Transverse colon (tissue), 4 donors: ENCODE measurements around the gene GMFB. TPM values are rescaled to one million over a fixed set of nuclear protein-coding genes. Genes with fewer than 3 reads are reported as not detected.
A peak's percentile ranks its signal among the peaks of the same experiment; 100 is the strongest.

Experiments used
- DNase-seq: peaks from one replicate; pipeline ENCODE4 v3.0.0-alpha.2; 2019
- H3K27ac ChIP-seq, 4 donors: fragments of 200-600 bp; sonication (generic); 2 replicates each; pipeline ENCODE4 v1.5.1; 2016 to 2018; ENCODE audit warnings: inconsistent platforms in 4 of 4
- H3K27me3 ChIP-seq: fragments of 200-600 bp; sonication (generic); 2 replicates; pipeline ENCODE4 v1.5.1; 2017; ENCODE audit warnings: inconsistent platforms
- H3K36me3 ChIP-seq, 4 donors: fragments of 200-600 bp; sonication (generic); 2 replicates each; pipeline ENCODE4 v1.5.1; 2017 to 2019; ENCODE audit warnings: inconsistent platforms in 4 of 4
- H3K4me1 ChIP-seq, 4 donors: fragments of 200-600 bp; sonication (generic); 2 replicates each; pipeline ENCODE4 v1.5.1; 2017 to 2020; ENCODE audit warnings: inconsistent platforms in 4 of 4
- H3K4me3 ChIP-seq, 4 donors: fragments of 200-600 bp; sonication (generic); 1 replicate in 1 of 4; 2 replicates in 3 of 4; pipeline versions ENCODE4 v1.5.1 to v1.6.1; 2017 to 2019; ENCODE audit warnings: inconsistent platforms in 4 of 4
- H3K9me3 ChIP-seq, 2 donors: fragments of 200-600 bp; sonication (generic); 2 replicates each; pipeline ENCODE4 v1.5.1; 2017 to 2019; ENCODE audit warnings: inconsistent platforms in 2 of 2
- CTCF ChIP-seq, 5 experiments: fragments of 200-600 bp in 3 of 5; fragments of 450-650 bp in 2 of 5; sonication (generic) in 3 of 5; IDR thresholded peaks; 1 replicate in 2 of 5; 2 replicates in 3 of 5; pipeline ENCODE4 v1.5.1; 2016 to 2017; ENCODE audit warnings: antibody characterized with exemption in 5 of 5, inconsistent platforms in 3 of 5, mild to moderate bottlenecking in 2 of 5, moderate library complexity in 1 of 5
- EP300 ChIP-seq: sonication (generic); formaldehyde crosslinking; IDR thresholded peaks from one replicate; pipeline ENCODE4 v1.6.1; 2017; ENCODE audit warnings: antibody characterized with exemption, low read depth
- POLR2A ChIP-seq: fragments of 450-650 bp; IDR thresholded peaks from one replicate; pipeline ENCODE4 v1.6.1; 2016; ENCODE audit warnings: antibody characterized with exemption, mild to moderate bottlenecking, moderate library complexity
- POLR2AphosphoS5 ChIP-seq, 3 donors: sonication (generic); formaldehyde crosslinking; IDR thresholded peaks; one replicate each; pipeline ENCODE4 v1.6.1; 2016; ENCODE audit warnings: antibody characterized with exemption in 3 of 3
- WGBS, 2 donors: methylation state at CpG; one replicate each; pipeline ENCODE4 v1.1.5; 2018; ENCODE audit warnings: low coverage in 1 of 2; 5-methylcytosine and 5-hydroxymethylcytosine counted together
- in situ Hi-C, 4 donors: fragments of 200-750 bp; cut with MboI; loops; one replicate each; pipeline versions ENCODE4 v1.15.0 to v1.15.1; 2017; ENCODE audit warnings: low sequenced_read_pairs in 3 of 4, low pct_ligation_motif_present in 1 of 4, low pct_unique_long_range_greater_than_20kb in 1 of 4
- intact Hi-C: fragments of 100-400 bp; cut with DNase I; formaldehyde crosslinking; loops from one replicate; pipeline ENCODE4 v1.15.1; 2023; ENCODE audit warnings: low total_unique reads
- total RNA-seq, 4 donors: library from RNA; depleted of rRNA; stranded (reverse); fragments of >200 nt; gene quantifications; one replicate each; pipeline ENCODE4 v1.1.0, GENCODE V29; 2016

Gene GMFB
- total RNA-seq, 4 donors from 2014 or later = 19.8 to 94.5 (median 67.4) TPM

DNA sequence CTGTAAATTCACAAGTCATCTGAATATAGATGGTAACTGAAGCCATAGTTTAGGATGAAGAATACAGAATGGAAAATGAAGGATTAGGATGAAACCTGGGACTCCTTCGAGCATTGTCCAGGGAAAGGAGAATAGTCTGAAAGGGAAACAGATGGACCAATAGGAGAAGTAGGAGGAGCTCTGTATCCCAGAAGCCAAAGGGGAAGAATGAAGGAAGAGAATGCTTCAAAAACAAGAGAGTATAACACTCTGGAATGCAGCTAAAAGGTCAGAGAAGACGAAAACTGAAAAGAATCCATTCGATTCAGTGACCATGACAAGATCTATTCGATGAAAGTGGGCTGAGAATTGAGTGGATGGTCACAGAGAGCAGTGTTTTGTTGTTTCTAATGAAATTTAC, 1.0 kb downstream of the GMFB start:
- Histone ChIP-seq H3K27ac (peak overlapping the region; percentile 97 to 99 (median 98)), H3K4me3 (peak overlapping the region in 3 of 4 donors; percentile 95 to 100 (median 96)), H3K9me3 (no peaks in the 10 kb centered on the region), H3K4me1 (peaks cover 11 to 72% (median 44%) of the 10 kb centered on the region in 4 donors), H3K36me3 (no peaks in the 10 kb centered on the region), H3K27me3 (no peaks in the 10 kb centered on the region)
- 31% methylated on average over 3 to 4 of the region's 4 CpGs for WGBS, 2 donors
- TF ChIP-seq EP300 (no peak), POLR2A (peak; percentile 10), POLR2AphosphoS5 (IDR thresholded peaks at IDR 0.05) (peak in 1 of 3 donors; percentile 28), CTCF (IDR thresholded peaks at IDR 0.05) (no peak)
- in situ Hi-C loops (no loop called here), intact Hi-C loops (no loop called here)
- DNase-seq = no peak

DNA sequence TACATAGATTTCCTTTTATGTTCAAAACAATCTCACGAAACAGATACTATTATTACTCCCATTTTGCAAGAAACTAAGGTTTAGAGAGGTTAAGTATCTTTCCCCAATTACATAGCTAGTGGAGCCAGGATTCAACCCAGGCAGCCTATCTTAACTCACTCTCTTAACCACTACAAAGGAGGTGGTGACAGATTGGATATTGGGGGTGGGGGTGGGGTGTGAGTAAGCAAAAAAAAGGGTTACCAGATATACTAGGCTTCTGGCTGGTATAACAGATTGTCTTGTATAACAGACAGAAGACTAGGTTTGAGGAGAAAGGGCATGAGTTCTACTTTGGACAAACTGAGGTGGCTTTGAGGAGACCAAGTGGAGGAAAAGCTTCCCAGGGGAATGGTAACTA, 2.1 kb downstream of the GMFB start:
- Histone ChIP-seq H3K4me1 (peaks cover 13 to 78% (median 44%) of the 10 kb centered on the region in 4 donors), H3K27ac (no peak overlapping the region), H3K4me3 (no peak overlapping the region), H3K36me3 (peaks cover 0 to 6% (median 0%) of the 10 kb centered on the region in 4 donors), H3K27me3 (no peaks in the 10 kb centered on the region), H3K9me3 (no peaks in the 10 kb centered on the region)
- TF ChIP-seq POLR2AphosphoS5 (IDR thresholded peaks at IDR 0.05) (no peak), EP300 (no peak), CTCF (IDR thresholded peaks at IDR 0.05) (no peak), POLR2A (no peak)
- no peak for DNase-seq
- in situ Hi-C loops (no loop called here), intact Hi-C loops (no loop called here)
- WGBS, 2 donors = 93 to 100% methylated on average over 1 of the region's 1 CpG

DNA sequence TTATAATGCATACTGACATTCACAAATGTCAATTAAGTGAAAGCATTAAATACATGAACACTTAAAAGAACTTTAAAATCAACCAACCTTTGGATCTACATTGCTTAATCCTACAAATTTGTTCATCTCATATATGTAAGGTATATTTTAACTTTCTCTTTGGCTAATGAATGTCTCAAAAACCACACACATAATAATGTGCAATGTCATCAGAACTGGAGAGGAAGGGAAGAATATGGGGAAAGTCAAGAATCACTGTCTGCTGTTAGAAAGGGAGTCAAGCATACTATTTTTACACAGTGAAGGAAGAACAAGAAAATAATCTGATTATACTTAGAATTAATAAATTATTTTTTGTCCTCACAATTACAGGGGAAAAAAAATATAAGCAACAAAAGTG, 4.9 kb downstream of the GMFB start:
- H3K36me3 ChIP-seq = peaks cover 0 to 6% (median 4%) of the 10 kb centered on the region in 4 donors
- no peak for DNase-seq
- H3K27ac ChIP-seq = peak overlapping the region in 3 of 4 donors; percentile 3 to 39 (median 7)
- no peaks in the 10 kb centered on the region for H3K27me3 ChIP-seq
- in situ Hi-C loops = no loop called here
- TF ChIP-seq CTCF (IDR thresholded peaks at IDR 0.05) = no peak
- TF ChIP-seq EP300 = no peak
- TF ChIP-seq POLR2A = no peak
- no peak for TF ChIP-seq POLR2AphosphoS5 (IDR thresholded peaks at IDR 0.05)
- H3K4me3 ChIP-seq = no peak overlapping the region
- no peaks in the 10 kb centered on the region for H3K9me3 ChIP-seq
- intact Hi-C loops = no loop called here
- peaks cover 13 to 61% (median 36%) of the 10 kb centered on the region in 4 donors for H3K4me1 ChIP-seq

DNA sequence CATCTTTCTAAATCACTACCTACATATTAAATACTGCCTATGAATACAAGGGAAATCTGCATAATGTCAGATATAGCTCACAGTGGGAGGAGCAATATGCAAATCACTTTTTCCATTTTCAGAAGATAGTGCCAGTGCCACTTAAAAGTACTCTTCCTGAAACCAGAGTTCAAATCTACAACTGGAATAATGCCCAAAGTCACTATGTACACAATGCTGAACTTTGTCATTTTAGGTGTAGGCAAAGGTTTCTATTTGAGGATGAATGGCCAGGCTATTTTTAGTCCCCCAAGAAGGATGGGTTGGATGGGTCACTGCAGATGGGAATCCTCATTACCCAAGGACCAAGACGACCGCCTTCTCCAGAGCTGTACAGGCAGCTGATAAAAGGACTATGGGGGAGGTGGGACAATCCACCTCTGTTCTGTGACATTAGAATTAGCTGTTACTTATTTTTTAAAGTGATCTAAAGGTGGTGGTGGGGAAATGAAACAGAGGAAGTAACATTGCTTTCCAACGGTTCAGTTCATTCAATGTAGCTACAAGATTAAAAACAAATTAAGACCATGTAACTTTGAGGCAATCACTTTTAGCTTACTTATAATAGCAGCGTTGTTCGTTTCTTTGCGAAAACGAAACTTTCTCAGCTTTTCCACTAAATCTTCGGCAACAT, 5.6 kb downstream of the GMFB start:
- in situ Hi-C loops = no loop called here
- 68 to 78% methylated on average over 6 to 8 of the region's 8 CpGs for WGBS, 2 donors
- no peak for DNase-seq
- Histone ChIP-seq H3K27ac (peak overlapping the region; percentile 3 to 40 (median 23)), H3K4me1 (peaks cover 13 to 60% (median 36%) of the 10 kb centered on the region in 4 donors), H3K4me3 (no peak overlapping the region), H3K36me3 (peaks cover 0 to 13% (median 4%) of the 10 kb centered on the region in 4 donors), H3K9me3 (no peaks in the 10 kb centered on the region), H3K27me3 (no peaks in the 10 kb centered on the region)
- no peak for TF ChIP-seq CTCF (IDR thresholded peaks at IDR 0.05)
- no peak for TF ChIP-seq POLR2AphosphoS5 (IDR thresholded peaks at IDR 0.05)
- no peak for TF ChIP-seq EP300
- no peak for TF ChIP-seq POLR2A
- intact Hi-C loops = no loop called here
